ENCODE measurements around the gene RHBDL1.

The RHBDL1 gene

GRCh38 chr16:722835-723633 lies 47.6 kb downstream of the RHBDL1 start:
- DNase-seq: no peak

- DNase-seq: no peak
These were observed 48.2 kb downstream of the RHBDL1 start for GRCh38 chr16:723695-724094.

- no peak for DNase-seq
These were observed 48.9 kb downstream of the RHBDL1 start for GRCh38 chr16:724188-725040.

- no peak for DNase-seq
These were observed 49.5 kb downstream of the RHBDL1 start for GRCh38 chr16:725041-725376.

- no peak for DNase-seq
These were observed 50.2 kb downstream of the RHBDL1 start for GRCh38 chr16:725463-726187.

- no peak for DNase-seq
These were observed 50.6 kb downstream of the RHBDL1 start for GRCh38 chr16:726188-726437.

- DNase-seq: no peak
These were observed 51.2 kb downstream of the RHBDL1 start, which contains the start of the genes CCDC78 and HAGHL for GRCh38 chr16:726438-727290. CCDC78 (minus strand) TSS chr16:726443; CDS start chr16:726367, 76 bp downstream. HAGHL (plus strand) TSS chr16:727106; CDS start chr16:727510, 404 bp downstream.

- DNase-seq: no peak
These were observed 52.0 kb downstream of the RHBDL1 start for GRCh38 chr16:727291-727977.
